AG04450 (cell line): Measurements from ENCODE around the gene SGSH. TPM values are rescaled to one million over a fixed set of nuclear protein-coding genes. Genes with fewer than 3 reads are reported as not detected.

Experiments
- CTCF ChIA-PET: fragments of 300-600, 350-600 bp; formaldehyde crosslinking; extraction: SDS; loops from one replicate; lab custom pipeline; 2022; ENCODE audit warnings: antibody characterized with exemption, inconsistent platforms; lab: Charles Lee
- POLR2A ChIA-PET: fragments of 350-600 bp; formaldehyde crosslinking; extraction: SDS; loops from one replicate; lab custom pipeline; 2021; ENCODE audit warnings: antibody characterized with exemption, inconsistent platforms; lab: Yijun Ruan, JAX
- DNase-seq: peaks from one replicate; pipeline ENCODE4 v3.0.0-alpha.2; 2011; ENCODE audit warnings: low read depth, low spot score
- H3K27ac ChIP-seq: one replicate; pipeline ENCODE4 v1.5.1; 2012; ENCODE audit warnings: low read depth, low read length, control low read depth
- H3K27me3 ChIP-seq: one replicate; pipeline ENCODE4 v1.6.0; 2012; ENCODE audit warnings: low read length; ENCODE audit not compliant: control insufficient read depth, insufficient read depth
- H3K4me3 ChIP-seq: 2 replicates; pipeline ENCODE4 v1.5.1; 2011; ENCODE audit warnings: mild to moderate bottlenecking, low read depth, low read length, control low read depth
- H3K9me3 ChIP-seq: 2 replicates; pipeline ENCODE4 v1.5.1; 2012; ENCODE audit warnings: low read length; ENCODE audit not compliant: control insufficient read depth, insufficient read depth
- CTCF ChIP-seq: IDR thresholded peaks from 2 replicates; pipeline ENCODE4 v1.5.1; 2011; ENCODE audit warnings: low read depth, low read length, control low read depth, inconsistent platforms
- polyA plus RNA-seq: library from polyadenylated mRNA; depleted of rRNA; stranded (reverse); fragments of >200 nt; gene quantifications from 2 replicates; pipeline ENCODE4 v1.2.3, GENCODE V29; 2011

SGSH gene
- polyA plus RNA-seq, 1 experiment, result 39.9 TPM

DNA sequence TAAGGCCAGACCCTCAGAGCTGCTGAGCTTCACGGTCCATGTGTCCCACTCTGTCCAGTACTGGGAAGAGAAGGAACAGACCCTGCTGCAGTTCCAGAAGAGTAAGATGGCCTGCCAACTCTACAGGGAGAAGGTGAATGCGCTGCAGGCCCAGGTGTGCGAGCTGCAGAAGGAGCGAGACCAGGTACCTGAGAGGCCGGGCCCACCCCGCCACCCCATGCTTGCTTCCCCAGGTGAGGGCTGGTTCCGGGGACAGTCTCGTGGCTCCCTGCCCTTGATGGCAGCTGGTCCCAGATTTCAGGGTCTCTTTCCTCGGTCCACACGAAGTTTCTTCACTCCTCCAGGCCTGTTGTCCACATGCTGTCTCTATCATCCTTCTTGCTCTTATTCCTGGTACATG, 29.4 kb downstream of the SGSH start:
- ChIA-PET CTCF (interaction anchor here (1.1 kb wide), 1 partner anchor 15 kb away, joined by 3 read pairs; no protein-coding TSS in a partner anchor), POLR2A (interaction anchor here (1.2 kb wide), 1 partner anchor 14 kb away, joined by 3 read pairs; no protein-coding TSS in a partner anchor)
- H3K9me3 ChIP-seq, result peaks cover 12% of the 10 kb centered on the region
- no peak for DNase-seq
- no peak for TF ChIP-seq CTCF
- H3K4me3 ChIP-seq, result no peak overlapping the region
- H3K27ac ChIP-seq, result no peak overlapping the region
- peaks cover 27% of the 10 kb centered on the region for H3K27me3 ChIP-seq

GRCh38 chr17:80189611-80190010, 30.5 kb downstream of the SGSH start:
- H3K27ac ChIP-seq, result no peak overlapping the region
- no peak for DNase-seq
- no peak for TF ChIP-seq CTCF
- ChIA-PET POLR2A (interaction anchor here (1.0 kb wide), 1 partner anchor 16 kb away, joined by 5 read pairs; no protein-coding TSS in a partner anchor), CTCF (no interaction called here)
- no peak overlapping the region for H3K4me3 ChIP-seq
- H3K9me3 ChIP-seq, result peaks cover 4% of the 10 kb centered on the region
- H3K27me3 ChIP-seq, result peaks cover 23% of the 10 kb centered on the region

- no peak for TF ChIP-seq CTCF
- POLR2A ChIA-PET, result interaction anchor here (0.6 kb wide), 2 partner anchors 21 to 41 kb away, joined by 3 to 4 read pairs; no protein-coding TSS in a partner anchor
- CTCF ChIA-PET, result no interaction called here
- no peak for DNase-seq
- Histone ChIP-seq H3K27ac (no peak overlapping the region), H3K4me3 (peak overlapping the region; percentile 3; the same call in 1 of the 2 replicates), H3K9me3 (peaks cover 4% of the 10 kb centered on the region), H3K27me3 (peaks cover 27% of the 10 kb centered on the region)
Measured at GRCh38 chr17:80187515-80187941, 32.6 kb downstream of the SGSH start.

- ChIA-PET POLR2A (interaction anchor here (0.6 kb wide), 2 partner anchors 21 to 41 kb away, joined by 3 to 4 read pairs; no protein-coding TSS in a partner anchor), CTCF (interaction anchor here (0.5 kb wide), 1 partner anchor 33 kb away, joined by 3 read pairs; no protein-coding TSS in a partner anchor)
- Histone ChIP-seq H3K9me3 (peaks cover 4% of the 10 kb centered on the region), H3K4me3 (peak overlapping the region; percentile 3; the same call in 1 of the 2 replicates), H3K27me3 (peaks cover 30% of the 10 kb centered on the region), H3K27ac (no peak overlapping the region)
- no peak for DNase-seq
- no peak for TF ChIP-seq CTCF
Measured at GRCh38 chr17:80187090-80187489, 33.0 kb downstream of the SGSH start.

- CTCF ChIA-PET, result no interaction called here
- POLR2A ChIA-PET, result no interaction called here
Measured at GRCh38 chr17:80185968-80186367, 34.2 kb downstream of the SGSH start.

More at GRCh38 chr17:80185968-80186367, 34.2 kb downstream of the SGSH start:
- H3K9me3 ChIP-seq, result peaks cover 4% of the 10 kb centered on the region
- H3K27me3 ChIP-seq, result peaks cover 29% of the 10 kb centered on the region
- no peak for TF ChIP-seq CTCF
- DNase-seq, result no peak
- H3K27ac ChIP-seq, result no peak overlapping the region
- H3K4me3 ChIP-seq, result no peak overlapping the region
